K562 (cell line): ENCODE results near the gene ESR2. TPM values are rescaled to one million over a fixed set of nuclear protein-coding genes. Genes with fewer than 3 reads are reported as not detected.
A peak's percentile ranks its signal among the peaks of the same experiment; 100 is the strongest.

Experiments
- ATAC-seq: fragments of 200-7000 bp; cut with Tn5 transposase; 3 replicates; pipeline ENCODE4 v1.9.1; 2020; ENCODE audit warnings: moderate library complexity
- BruUV-seq: library from RNA; stranded (reverse); fragments of 400-500 nt; replicated peaks from 2 replicates; lab custom pipeline; 2021; lab: Mats Ljungman, UMichigan
- CTCF ChIA-PET: fragments of 300-600 bp; formaldehyde crosslinking; extraction: SDS; loops from one replicate; lab custom pipeline; 2021; ENCODE audit warnings: low intra/inter-chr PET ratio; lab: Yijun Ruan, JAX
- POLR2A ChIA-PET: fragments of 300-600, 350-650 bp; sonication (Branson Sonifier 250); formaldehyde crosslinking; extraction: SDS; loops from one replicate; lab custom pipeline; 2021; ENCODE audit warnings: antibody characterized with exemption, inconsistent platforms; lab: Yijun Ruan, JAX
- DNase-seq, 4 experiments: peaks; one replicate each; pipeline versions ENCODE4 v3.0.0 to v3.0.0-alpha.2; 2011 to 2018; ENCODE audit warnings: low spot score in 3 of 4, mixed read lengths in 3 of 4; ENCODE audit errors: extremely low read depth in 1 of 4
- FAIRE-seq: peaks from 2 replicates; lab custom pipeline; 2011; peaks lifted over from hg19 to GRCh38; lab: Jason Lieb, UNC
- H2AFZ ChIP-seq: 2 replicates; pipeline ENCODE4 v1.6.0; 2011; ENCODE audit warnings: low read depth, low read length, control low read depth, inconsistent platforms
- H3K27ac ChIP-seq: fragments of 200-600 bp; 3 replicates; pipeline ENCODE4 v1.8.0; 2011; ENCODE audit warnings: low read depth, mild to moderate bottlenecking, control low read depth, inconsistent platforms, low read length, moderate library complexity, mixed read lengths; ENCODE audit errors: extremely low read depth
- H3K27me3 ChIP-seq, 2 experiments: fragments of 300-600 bp in 1 of 2; 2 replicates in 1 of 2; 3 replicates in 1 of 2; pipeline versions ENCODE4 v1.6.0 to v1.8.0; 2011; ENCODE audit warnings: inconsistent platforms in 2 of 2, low read length in 2 of 2, mild to moderate bottlenecking in 1 of 2, mixed read lengths in 1 of 2, moderate library complexity in 1 of 2; ENCODE audit not compliant: control insufficient read depth in 2 of 2, insufficient read depth in 2 of 2
- H3K36me3 ChIP-seq: fragments of 300-600 bp; 3 replicates; pipeline ENCODE4 v1.8.0; 2011; ENCODE audit warnings: mild to moderate bottlenecking, low read length, inconsistent platforms; ENCODE audit not compliant: control insufficient read depth, insufficient read depth
- H3K4me1 ChIP-seq, 2 experiments: fragments of 200-600 bp in 1 of 2; replicated peaks in 1 of 2; 2 replicates in 1 of 2; 3 replicates in 1 of 2; pipeline versions ENCODE4 v1.5.1 to v1.8.0; 2011; ENCODE audit warnings: inconsistent platforms in 2 of 2, low read length in 2 of 2, mild to moderate bottlenecking in 1 of 2, mixed read lengths in 1 of 2, moderate library complexity in 1 of 2; ENCODE audit not compliant: control insufficient read depth in 2 of 2, insufficient read depth in 2 of 2
- H3K4me2 ChIP-seq: 2 replicates; pipeline ENCODE4 v1.6.1; 2011; ENCODE audit warnings: low read length, control low read depth, inconsistent platforms, mixed read lengths; ENCODE audit not compliant: insufficient read depth
- H3K4me3 ChIP-seq: fragments of 200-600 bp; sonication (generic), shearing (Covaris generic); 2 replicates; pipeline ENCODE4 v1.5.1; 2016; ENCODE audit warnings: control low read depth, inconsistent platforms
- H3K79me2 ChIP-seq: fragments of 200-600 bp; 3 replicates; pipeline ENCODE4 v1.8.0; 2011; ENCODE audit warnings: low read length, inconsistent platforms; ENCODE audit not compliant: control insufficient read depth, insufficient read depth
- H3K9ac ChIP-seq, 2 experiments: 2 replicates each; pipeline versions ENCODE4 v1.6.0 to v1.6.1; 2011; ENCODE audit warnings: low read depth in 2 of 2, low read length in 2 of 2, control low read depth in 1 of 2, inconsistent platforms in 1 of 2, mild to moderate bottlenecking in 1 of 2, mixed read lengths in 1 of 2; ENCODE audit not compliant: insufficient read depth in 1 of 2
- H3K9me1 ChIP-seq: one replicate; pipeline ENCODE4 v1.6.0; 2011; ENCODE audit warnings: inconsistent platforms, mild to moderate bottlenecking, low read length, moderate library complexity; ENCODE audit not compliant: control insufficient read depth, insufficient read depth
- H3K9me3 ChIP-seq: replicated peaks from 2 replicates; pipeline ENCODE4 v1.5.1; 2011; ENCODE audit warnings: low read depth, low read length, inconsistent platforms; ENCODE audit not compliant: control insufficient read depth, insufficient read depth
- H4K20me1 ChIP-seq: replicated peaks from 2 replicates; pipeline ENCODE4 v1.6.1; 2011; ENCODE audit warnings: low read length, inconsistent platforms, mixed read lengths; ENCODE audit not compliant: control insufficient read depth, insufficient read depth
- JUND ChIP-seq, 2 experiments: IDR thresholded peaks; 2 replicates in 1 of 2; 3 replicates in 1 of 2; pipeline ENCODE4 v1.6.1; 2011; ENCODE audit warnings: borderline replicate concordance in 2 of 2, low read depth in 2 of 2, low read length in 2 of 2, improper control_type of control experiment in 1 of 2, missing biosample characterization in 1 of 2, missing genetic modification characterization in 1 of 2, missing genetic modification reagents in 1 of 2
- MECOM ChIP-seq: fragments of 250-450 bp; sonication (Bioruptor Pico); IDR thresholded peaks from 2 replicates; pipeline ENCODE4 v1.8.0; 2022; ENCODE audit warnings: inconsistent platforms
- MEF2A ChIP-seq: IDR thresholded peaks from 2 replicates; pipeline ENCODE4 v1.6.1; 2011; ENCODE audit warnings: low read depth, mild to moderate bottlenecking, low read length, moderate library complexity; ENCODE audit not compliant: control insufficient read depth
- WGBS: fragments of 100-300 bp; shearing (Covaris generic); methylation state at CpG from one replicate; pipeline ENCODE4 v1.1.6; 2016; ENCODE audit warnings: low coverage, mixed read lengths; ENCODE audit not compliant: insufficient coverage; ENCODE audit errors: missing lambda C conversion rate; 5-methylcytosine and 5-hydroxymethylcytosine counted together
- in situ Hi-C: fragments of 300-500 bp; cut with MboI; formaldehyde crosslinking; loops from 4 replicates; pipeline ENCODE4 v1.15.0; 2018; ENCODE audit warnings: inconsistent platforms, mixed read lengths
- intact Hi-C: fragments of 100-400 bp; cut with micrococcal nuclease; formaldehyde crosslinking; loops from 2 replicates; pipeline ENCODE4 v1.14.2; 2022
- polyA plus RNA-seq, 8 experiments: library from polyadenylated mRNA; depleted of rRNA in 4 of 8; stranded (reverse) in 5 of 8; unstranded in 3 of 8; fragments of >200 nt; fragmentation: Nextera tagmentation in 2 of 8; fragmentation: Illumina TruSeq in 1 of 8; extraction: Ambion mirVana in 2 of 8; extraction: Trizol in 1 of 8; gene quantifications; 2 replicates each; pipeline versions ENCODE4 v1.2.1 to v1.2.3, GENCODE V29; 2011 to 2014; ENCODE audit warnings: inconsistent platforms in 1 of 8, missing spikeins in 1 of 8
- total RNA-seq, 7 experiments: library from RNA; depleted of rRNA in 6 of 7; stranded (reverse); fragments of >200 nt in 6 of 7; fragmentation: Illumina TruSeq in 2 of 7; extraction: Trizol in 2 of 7; gene quantifications; 2 replicates each; pipeline versions ENCODE4 v1.2.1 to v1.2.3, GENCODE V29; 2011 to 2021; ENCODE audit warnings: low replicate concordance in 1 of 7
- TF ChIP-seq, protein P1 (sequence below), 3 experiments: IDR thresholded peaks in 2 of 3; conservative IDR thresholded peaks in 1 of 3; 2 replicates each; pipeline ENCODE4 v1.5.1; 2011 to 2012; ENCODE audit warnings: low read length in 3 of 3, mild to moderate bottlenecking in 3 of 3, control low read depth in 2 of 3, improper control_type of control experiment in 1 of 3, inconsistent platforms in 1 of 3, low read depth in 1 of 3, mixed read lengths in 1 of 3, moderate library complexity in 1 of 3; ENCODE audit not compliant: insufficient read depth in 2 of 3

Gene ESR2
- total and polyA plus RNA-seq, 9 of the 15 experiments (the other 6 are each of a cell fraction or from before 2014, with no cell fraction given), result 0.07 to 3.8 (median 2.0) TPM

DNA sequence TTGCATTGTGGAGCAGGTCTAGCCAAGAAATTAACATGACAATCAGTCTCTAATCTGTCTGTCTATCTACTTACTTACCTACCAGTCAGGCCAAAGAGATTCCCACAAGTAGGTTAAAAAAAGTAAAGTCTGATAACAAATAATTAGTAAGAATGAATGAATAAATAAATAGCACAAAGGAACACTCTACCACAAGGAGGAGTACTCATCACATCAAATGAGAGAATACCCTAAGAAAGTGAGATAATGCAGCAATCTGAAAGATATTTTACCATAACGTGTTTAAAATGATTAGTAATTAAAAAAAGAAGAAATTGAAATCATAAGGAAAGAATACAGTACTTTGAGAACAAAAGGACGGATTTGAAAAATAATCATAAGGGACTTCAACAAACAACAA lies 254.1 kb downstream of the ESR2 start:
- no peak for FAIRE-seq
- POLR2A ChIA-PET, result no interaction called here

More for the DNA sequence above, 254.1 kb downstream of the ESR2 start:
- Histone ChIP-seq H3K27me3 (0 out of 5 replicates have a peak, but pooled peaks cover 0 to 2% of the 10 kb centered on the region in 2 experiments), H3K4me1 (no peaks in the 10 kb centered on the region), H3K4me3 (no peak overlapping the region), H3K27ac (no peak overlapping the region), H3K79me2 (no peaks in the 10 kb centered on the region), H3K9ac (no peak overlapping the region), H3K36me3 (no peaks in the 10 kb centered on the region), H4K20me1 (no peaks in the 10 kb centered on the region), H2AFZ (no peak overlapping the region), H3K9me3 (no peaks in the 10 kb centered on the region), H3K4me2 (no peak overlapping the region), H3K9me1 (no peaks in the 10 kb centered on the region)
- CTCF ChIA-PET, result no interaction called here
- ATAC-seq (no peak), DNase-seq (no peak)
- 5% methylated on average over 2 of the region's 2 CpGs for WGBS
- TF ChIP-seq, protein P1, sequence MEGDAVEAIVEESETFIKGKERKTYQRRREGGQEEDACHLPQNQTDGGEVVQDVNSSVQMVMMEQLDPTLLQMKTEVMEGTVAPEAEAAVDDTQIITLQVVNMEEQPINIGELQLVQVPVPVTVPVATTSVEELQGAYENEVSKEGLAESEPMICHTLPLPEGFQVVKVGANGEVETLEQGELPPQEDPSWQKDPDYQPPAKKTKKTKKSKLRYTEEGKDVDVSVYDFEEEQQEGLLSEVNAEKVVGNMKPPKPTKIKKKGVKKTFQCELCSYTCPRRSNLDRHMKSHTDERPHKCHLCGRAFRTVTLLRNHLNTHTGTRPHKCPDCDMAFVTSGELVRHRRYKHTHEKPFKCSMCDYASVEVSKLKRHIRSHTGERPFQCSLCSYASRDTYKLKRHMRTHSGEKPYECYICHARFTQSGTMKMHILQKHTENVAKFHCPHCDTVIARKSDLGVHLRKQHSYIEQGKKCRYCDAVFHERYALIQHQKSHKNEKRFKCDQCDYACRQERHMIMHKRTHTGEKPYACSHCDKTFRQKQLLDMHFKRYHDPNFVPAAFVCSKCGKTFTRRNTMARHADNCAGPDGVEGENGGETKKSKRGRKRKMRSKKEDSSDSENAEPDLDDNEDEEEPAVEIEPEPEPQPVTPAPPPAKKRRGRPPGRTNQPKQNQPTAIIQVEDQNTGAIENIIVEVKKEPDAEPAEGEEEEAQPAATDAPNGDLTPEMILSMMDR (IDR thresholded peaks at IDR 0.05 in 2 of 3, conservative IDR thresholded peaks at IDR 0.05 in 1 of 3; ENCODE audit: insufficient read depth in 2 of 3, low read depth in 1 of 3, low read length in 3 of 3), result peak in 1 of 3 experiments; percentile 29; a peak in 1 of 6 replicates
- TF ChIP-seq MEF2A (no peak), JUND (IDR thresholded peaks at IDR 0.05; ENCODE audit: borderline replicate concordance, low read depth, low read length) (no peak), JUND (tag; IDR thresholded peaks at IDR 0.05; ENCODE audit: borderline replicate concordance, low read depth, low read length) (no peak), MECOM (CRISPR knock-in tag) (no peak)
- in situ Hi-C loops (no loop called here), intact Hi-C loops (no loop called here)
- no TSS peak for BruUV-seq
